Trophoblast cell (in vitro differentiated cells and primary cell): Measurements from ENCODE around the gene PAFAH2.
A peak's percentile ranks its signal among the peaks of the same experiment; 100 is the strongest.

Source experiments
- DNase-seq, 2 donors: peaks; one replicate each; pipeline ENCODE4 v3.0.0-alpha.2; 2016
- H2AFZ ChIP-seq: 2 replicates; pipeline ENCODE4 v1.6.1; 2013; ENCODE audit warnings: low read length, moderate library complexity, mild to moderate bottlenecking; ENCODE audit not compliant: insufficient read depth, poor library complexity
- H2AK5ac ChIP-seq: 2 replicates; pipeline ENCODE4 v1.6.1; 2013; ENCODE audit warnings: mild to moderate bottlenecking, low read length
- H2BK120ac ChIP-seq: 2 replicates; pipeline ENCODE4 v1.6.1; 2013; ENCODE audit warnings: low read length, mild to moderate bottlenecking, moderate library complexity; ENCODE audit not compliant: insufficient read depth, poor library complexity
- H2BK12ac ChIP-seq: 2 replicates; pipeline ENCODE4 v1.6.1; 2013; ENCODE audit warnings: mild to moderate bottlenecking, low read length, moderate library complexity
- H2BK5ac ChIP-seq: 2 replicates; pipeline ENCODE4 v1.6.1; 2013; ENCODE audit warnings: low read length, low read depth, moderate library complexity, mild to moderate bottlenecking; ENCODE audit not compliant: poor library complexity
- H3K14ac ChIP-seq: 2 replicates; pipeline ENCODE4 v1.6.1; 2013; ENCODE audit warnings: mild to moderate bottlenecking, low read length
- H3K18ac ChIP-seq: 2 replicates; pipeline ENCODE4 v1.6.1; 2013; ENCODE audit warnings: mild to moderate bottlenecking, low read length
- H3K23ac ChIP-seq: 2 replicates; pipeline ENCODE4 v1.6.1; 2013; ENCODE audit warnings: low read length
- H3K27ac ChIP-seq: 2 replicates; pipeline ENCODE4 v1.5.1; 2013; ENCODE audit warnings: low read depth, mild to moderate bottlenecking, inconsistent platforms, low read length, moderate library complexity
- H3K27me3 ChIP-seq: 2 replicates; pipeline ENCODE4 v1.6.1; 2013; ENCODE audit warnings: inconsistent platforms, mild to moderate bottlenecking, low read length, moderate library complexity; ENCODE audit not compliant: insufficient read depth
- H3K36me3 ChIP-seq, 2 experiments: 1 replicate in 1 of 2; 2 replicates in 1 of 2; pipeline ENCODE4 v1.6.1; 2013; ENCODE audit warnings: low read length in 2 of 2, mild to moderate bottlenecking in 2 of 2, moderate library complexity in 1 of 2; ENCODE audit not compliant: insufficient read depth in 2 of 2, control insufficient read depth in 1 of 2
- H3K4ac ChIP-seq: 2 replicates; pipeline ENCODE4 v1.6.1; 2013; ENCODE audit warnings: low read depth, mild to moderate bottlenecking, low read length, moderate library complexity
- H3K4me1 ChIP-seq, 2 experiments: 1 replicate in 1 of 2; 2 replicates in 1 of 2; pipeline ENCODE4 v1.6.1; 2013; ENCODE audit warnings: low read length in 2 of 2, mild to moderate bottlenecking in 2 of 2, moderate library complexity in 1 of 2; ENCODE audit not compliant: insufficient read depth in 2 of 2, control insufficient read depth in 1 of 2
- H3K4me2 ChIP-seq: 2 replicates; pipeline ENCODE4 v1.6.1; 2013; ENCODE audit warnings: inconsistent platforms, mild to moderate bottlenecking, low read length, moderate library complexity
- H3K4me3 ChIP-seq: 2 replicates; pipeline ENCODE4 v1.5.1; 2013; ENCODE audit warnings: mild to moderate bottlenecking, low read depth, low read length, inconsistent platforms
- H3K79me1 ChIP-seq: one replicate; pipeline ENCODE4 v1.6.1; 2013; ENCODE audit warnings: low read length
- H3K79me2 ChIP-seq: 2 replicates; pipeline ENCODE4 v1.6.1; 2013; ENCODE audit warnings: low read length, mild to moderate bottlenecking; ENCODE audit not compliant: control insufficient read depth, insufficient read depth, poor library complexity
- H3K9ac ChIP-seq: 2 replicates; pipeline ENCODE4 v1.6.1; 2013; ENCODE audit warnings: mild to moderate bottlenecking, low read length
- H3K9me3 ChIP-seq: 2 replicates; pipeline ENCODE4 v1.6.1; 2013; ENCODE audit warnings: low read depth, mild to moderate bottlenecking, control low read depth, inconsistent platforms, low read length; ENCODE audit not compliant: insufficient read depth
- H4K12ac ChIP-seq: 2 replicates; pipeline ENCODE4 v1.6.1; 2013; ENCODE audit warnings: low read depth, mild to moderate bottlenecking, low read length, moderate library complexity
- H4K8ac ChIP-seq: 2 replicates; pipeline ENCODE4 v1.6.1; 2013; ENCODE audit warnings: low read depth, mild to moderate bottlenecking, low read length, moderate library complexity
- H4K91ac ChIP-seq: one replicate; pipeline ENCODE4 v1.6.1; 2013; ENCODE audit warnings: low read depth, mild to moderate bottlenecking, low read length, moderate library complexity
- WGBS: extraction: QIAGEN DNeasy Blood & Tissue Kit; methylation state at CpG from one replicate; pipeline ENCODE4 v1.1.7; 2013; ENCODE audit warnings: missing lambda C conversion rate; ENCODE audit not compliant: insufficient read length, insufficient coverage; ENCODE audit errors: extremely low coverage; 5-methylcytosine and 5-hydroxymethylcytosine counted together

Gene PAFAH2

GRCh38 chr1:26029864-26030481, 32.1 kb upstream of the PAFAH2 start:
- no peaks in the 10 kb centered on the region for H3K36me3 ChIP-seq
- no peak overlapping the region for H3K14ac ChIP-seq
- H2BK5ac ChIP-seq: no peak overlapping the region
- no peak overlapping the region for H2AK5ac ChIP-seq
- H2BK120ac ChIP-seq: no peak overlapping the region
- no peak overlapping the region for H3K18ac ChIP-seq
- no peak overlapping the region for H3K4me3 ChIP-seq
- no peaks in the 10 kb centered on the region for H3K27me3 ChIP-seq
- H3K79me2 ChIP-seq: no peaks in the 10 kb centered on the region
- no peak overlapping the region for H4K91ac ChIP-seq
- DNase-seq: peak in 1 of 2 donors; percentile 32
- H4K8ac ChIP-seq: no peak overlapping the region
- H2BK12ac ChIP-seq: no peak overlapping the region
- H2AFZ ChIP-seq: no peak overlapping the region
- no peak overlapping the region for H3K23ac ChIP-seq
- no peak overlapping the region for H3K9ac ChIP-seq
- no peaks in the 10 kb centered on the region for H3K79me1 ChIP-seq
- H3K4ac ChIP-seq: no peak overlapping the region
- no peaks in the 10 kb centered on the region for H3K9me3 ChIP-seq
- WGBS: no CpG with 5 or more reads among the region's 7 CpGs
- no peak overlapping the region for H4K12ac ChIP-seq
- H3K27ac ChIP-seq: no peak overlapping the region
- H3K4me1 ChIP-seq: peaks cover 4 to 7% of the 10 kb centered on the region in 2 experiments
- no peak overlapping the region for H3K4me2 ChIP-seq

DNA sequence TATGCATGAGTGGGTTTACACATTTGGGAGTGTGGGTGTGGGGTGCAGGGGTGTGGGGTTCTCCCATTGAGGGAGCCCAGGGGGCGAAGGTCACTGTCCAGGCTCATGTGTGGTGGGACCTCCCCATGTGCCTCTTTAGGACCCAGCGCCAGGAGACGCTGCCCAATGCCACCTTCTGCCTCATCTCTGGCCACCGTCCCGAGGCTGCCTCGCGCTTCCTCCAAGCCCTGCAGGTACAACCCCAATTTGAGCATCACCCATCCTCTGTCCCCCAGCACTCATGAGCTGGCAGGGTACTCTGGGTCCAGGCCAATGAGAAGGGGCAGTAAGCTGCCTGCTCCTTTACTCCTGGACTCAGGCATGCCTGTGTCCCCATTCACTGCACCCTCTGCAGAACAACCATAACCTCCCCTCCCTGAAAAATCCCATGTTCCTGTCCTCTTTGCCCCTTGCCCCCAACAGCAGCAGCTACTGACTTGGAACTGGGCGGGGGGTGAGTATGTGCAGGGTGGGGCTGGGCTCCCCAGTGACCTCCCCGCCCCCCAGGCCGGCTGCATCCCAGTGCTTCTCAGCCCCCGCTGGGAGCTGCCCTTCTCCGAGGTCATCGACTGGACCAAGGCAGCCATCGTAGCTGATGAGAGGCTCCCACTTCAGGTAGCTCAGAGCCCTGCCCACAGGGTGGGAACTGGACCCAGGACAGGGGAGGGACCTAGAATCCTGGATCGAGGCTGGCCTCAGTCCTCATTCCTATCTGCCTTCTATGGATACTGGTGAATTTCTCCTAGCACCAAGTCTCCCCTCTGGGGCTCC, 31.4 kb upstream of the PAFAH2 start:
- Histone ChIP-seq H2BK120ac (no peak overlapping the region), H3K18ac (no peak overlapping the region), H2BK12ac (no peak overlapping the region), H3K4me1 (peaks cover 0 to 3% of the 10 kb centered on the region in 2 experiments), H3K36me3 (no peaks in the 10 kb centered on the region), H2AK5ac (no peak overlapping the region), H3K23ac (no peak overlapping the region), H3K4me3 (no peak overlapping the region), H3K27me3 (no peaks in the 10 kb centered on the region), H2AFZ (no peak overlapping the region), H3K79me1 (no peaks in the 10 kb centered on the region), H4K8ac (no peak overlapping the region), H3K9ac (peak overlapping the region; percentile 39), H4K91ac (no peak overlapping the region), H4K12ac (no peak overlapping the region), H3K9me3 (no peaks in the 10 kb centered on the region), H2BK5ac (no peak overlapping the region), H3K4me2 (no peak overlapping the region), H3K27ac (no peak overlapping the region), H3K14ac (no peak overlapping the region), H3K4ac (no peak overlapping the region), H3K79me2 (no peaks in the 10 kb centered on the region)
- WGBS: no CpG with 5 or more reads among the region's 15 CpGs
- no peak for DNase-seq

GRCh38 chr1:26028490-26028980, 30.7 kb upstream of the PAFAH2 start:
- no peak overlapping the region for H3K27ac ChIP-seq
- H3K18ac ChIP-seq: no peak overlapping the region
- H3K27me3 ChIP-seq: no peaks in the 10 kb centered on the region
- H2BK12ac ChIP-seq: no peak overlapping the region
- no peak overlapping the region for H3K14ac ChIP-seq
- no peaks in the 10 kb centered on the region for H3K36me3 ChIP-seq
- peaks cover 0 to 3% of the 10 kb centered on the region in 2 experiments for H3K4me1 ChIP-seq
- no peak overlapping the region for H3K23ac ChIP-seq
- H4K12ac ChIP-seq: no peak overlapping the region
- H2AK5ac ChIP-seq: no peak overlapping the region
- H2AFZ ChIP-seq: no peak overlapping the region
- no CpG with 5 or more reads among the region's 8 CpGs for WGBS
- no peaks in the 10 kb centered on the region for H3K79me2 ChIP-seq
- no peak overlapping the region for H4K8ac ChIP-seq
- no peak overlapping the region for H3K4me3 ChIP-seq
- no peak for DNase-seq
- no peak overlapping the region for H2BK120ac ChIP-seq
- no peak overlapping the region for H2BK5ac ChIP-seq
- H3K4ac ChIP-seq: no peak overlapping the region
- no peaks in the 10 kb centered on the region for H3K9me3 ChIP-seq
- no peak overlapping the region for H3K4me2 ChIP-seq
- no peaks in the 10 kb centered on the region for H3K79me1 ChIP-seq
- H3K9ac ChIP-seq: peak overlapping the region; percentile 39
- H4K91ac ChIP-seq: no peak overlapping the region

DNA sequence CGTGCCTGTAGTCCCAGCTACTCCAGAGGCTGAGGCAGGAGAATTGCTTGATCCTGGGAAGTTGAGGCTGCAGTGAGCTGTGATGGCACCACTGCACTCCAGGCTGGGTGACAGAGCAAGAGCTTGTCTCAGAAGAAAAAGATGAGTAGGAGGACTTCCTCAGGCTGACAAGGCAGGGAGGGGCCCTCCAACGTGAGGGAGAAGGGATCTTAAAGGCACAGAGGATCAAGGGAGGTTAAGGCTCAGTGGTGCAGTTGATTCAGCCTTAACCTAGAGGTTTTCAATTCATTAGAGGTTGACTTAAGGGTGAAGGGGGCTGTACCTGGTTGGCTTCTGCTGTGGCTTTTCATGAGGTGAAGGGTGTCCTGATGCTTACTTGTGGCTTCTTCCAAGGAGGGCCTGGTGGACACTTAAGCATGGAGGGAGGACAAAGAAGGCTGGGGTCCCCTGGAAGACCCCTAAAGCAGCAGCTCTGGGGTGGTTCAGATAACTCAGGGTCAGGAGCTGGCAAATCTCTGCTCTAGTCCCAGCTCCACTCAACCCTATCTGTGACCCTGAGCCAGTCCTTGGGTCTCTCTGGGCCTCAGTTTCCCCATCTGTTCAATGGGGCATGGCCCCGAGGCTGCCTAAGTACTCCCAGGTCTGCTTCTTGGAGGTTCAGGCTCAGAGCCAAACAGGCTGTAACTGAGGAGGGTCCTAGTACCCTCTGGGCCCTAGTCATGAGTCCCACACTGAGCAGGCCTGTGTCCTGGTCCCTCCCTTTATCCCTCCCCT, 30.0 kb upstream of the PAFAH2 start:
- no peak overlapping the region for H2BK5ac ChIP-seq
- no peak overlapping the region for H2BK12ac ChIP-seq
- no peaks in the 10 kb centered on the region for H3K27me3 ChIP-seq
- peaks cover 0 to 3% of the 10 kb centered on the region in 2 experiments for H3K4me1 ChIP-seq
- H3K27ac ChIP-seq: no peak overlapping the region
- H2AK5ac ChIP-seq: no peak overlapping the region
- no peak overlapping the region for H3K4ac ChIP-seq
- no peak overlapping the region for H4K8ac ChIP-seq
- no peaks in the 10 kb centered on the region for H3K36me3 ChIP-seq
- no peak overlapping the region for H3K4me2 ChIP-seq
- H3K14ac ChIP-seq: no peak overlapping the region
- no peak overlapping the region for H4K12ac ChIP-seq
- no peak overlapping the region for H2BK120ac ChIP-seq
- H3K9me3 ChIP-seq: no peaks in the 10 kb centered on the region
- H3K79me2 ChIP-seq: no peaks in the 10 kb centered on the region
- H3K23ac ChIP-seq: no peak overlapping the region
- no peak overlapping the region for H4K91ac ChIP-seq
- no peak overlapping the region for H3K18ac ChIP-seq
- peak overlapping the region; percentile 16 for H3K4me3 ChIP-seq
- no peak overlapping the region for H2AFZ ChIP-seq
- no peak for DNase-seq
- H3K79me1 ChIP-seq: no peaks in the 10 kb centered on the region
- WGBS: no CpG with 5 or more reads among the region's 3 CpGs
- H3K9ac ChIP-seq: no peak overlapping the region
